Testis (tissue), 3 donors: Measurements from ENCODE around the gene ENTPD1. TPM values are rescaled to one million over a fixed set of nuclear protein-coding genes. Genes with fewer than 3 reads are reported as not detected.

Experiments used
- DNase-seq: peaks from one replicate; pipeline ENCODE4 v3.0.0-alpha.2; 2019
- H3K27ac ChIP-seq, 2 donors: fragments of 200-600 bp; sonication (generic); one replicate each; pipeline ENCODE4 v1.5.1; 2019
- H3K27me3 ChIP-seq: fragments of 200-600 bp; sonication (generic); one replicate; pipeline ENCODE4 v1.5.1; 2019
- H3K36me3 ChIP-seq: fragments of 200-600 bp; sonication (generic); one replicate; pipeline ENCODE4 v1.5.1; 2017; ENCODE audit warnings: low read depth; ENCODE audit errors: missing control alignments
- H3K4me1 ChIP-seq: fragments of 200-600 bp; sonication (generic); one replicate; pipeline ENCODE4 v1.5.1; 2019
- H3K4me3 ChIP-seq, 2 donors: fragments of 200-600 bp; sonication (generic); one replicate each; pipeline ENCODE4 v1.5.1; 2017 to 2019
- H3K9me3 ChIP-seq: fragments of 200-600 bp; sonication (generic); one replicate; pipeline ENCODE4 v1.5.1; 2017
- POLR2A ChIP-seq: fragments of 450-650 bp; IDR thresholded peaks from one replicate; pipeline ENCODE4 v1.6.1; 2017; ENCODE audit warnings: antibody characterized with exemption, mild to moderate bottlenecking, moderate library complexity
- WGBS, 2 donors: methylation state at CpG; one replicate each; pipeline ENCODE4 v1.1.5; 2018; 5-methylcytosine and 5-hydroxymethylcytosine counted together
- intact Hi-C: fragments of 100-400 bp; cut with DNase I; formaldehyde crosslinking; loops from one replicate; pipeline ENCODE4 v1.15.1; 2023; ENCODE audit warnings: low total_unique reads
- polyA plus RNA-seq: library from polyadenylated mRNA; stranded (reverse); fragments of 350-450 nt; fragmentation: Illumina TruSeq; extraction: RNeasy Lipid Tissue Mini Kit (QIAGEN cat#74804); gene quantifications from one replicate; pipeline ENCODE4 v1.2.3, GENCODE V29; 2014; ENCODE audit warnings: low read depth, low replicate concordance; ENCODE audit not compliant: insufficient read depth
- total RNA-seq, 2 donors: library from RNA; depleted of rRNA; stranded (reverse); fragments of >200 nt; gene quantifications; one replicate each; pipeline ENCODE4 v1.2.3, GENCODE V29; 2016
- TF ChIP-seq, protein P1 (sequence below), 3 experiments: fragments of 450-650 bp in 2 of 3; fragments of 200-600 bp in 1 of 3; sonication (generic) in 1 of 3; IDR thresholded peaks; one replicate each; pipeline ENCODE4 v1.5.1; 2016 to 2019; ENCODE audit warnings: antibody characterized with exemption in 3 of 3, mild to moderate bottlenecking in 2 of 3, moderate library complexity in 1 of 3

ENTPD1 gene
- total and polyA plus RNA-seq, 3 donors from 2014 or later, result 9.8 to 12.7 (median 11.3) TPM

DNA sequence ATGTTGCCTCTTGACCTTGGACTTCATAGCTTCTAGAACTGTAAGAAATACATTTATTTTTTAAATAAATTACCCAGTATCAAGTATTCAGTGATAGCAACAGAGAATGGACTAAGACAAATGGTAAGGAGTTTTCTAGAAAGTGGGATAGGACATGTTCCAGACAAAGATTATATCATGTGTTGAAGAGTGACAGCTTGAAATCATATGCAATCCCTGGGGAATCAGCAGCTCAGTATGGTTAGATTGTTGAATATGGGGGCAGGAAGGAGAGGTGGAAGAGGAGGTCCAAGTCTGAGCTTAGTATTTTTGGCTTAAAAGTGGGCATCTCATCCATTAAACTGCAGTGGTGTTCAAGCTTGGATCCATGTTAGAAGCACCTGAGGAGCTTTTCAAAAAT, 74.1 kb downstream of the ENTPD1 start:
- Histone ChIP-seq H3K4me3 (no peak overlapping the region), H3K4me1 (no peaks in the 10 kb centered on the region), H3K27me3 (no peaks in the 10 kb centered on the region), H3K9me3 (no peaks in the 10 kb centered on the region), H3K36me3 (no peaks in the 10 kb centered on the region), H3K27ac (no peak overlapping the region)
- DNase-seq, result no peak
- intact Hi-C loops, result no loop called here
- TF ChIP-seq, protein P1, sequence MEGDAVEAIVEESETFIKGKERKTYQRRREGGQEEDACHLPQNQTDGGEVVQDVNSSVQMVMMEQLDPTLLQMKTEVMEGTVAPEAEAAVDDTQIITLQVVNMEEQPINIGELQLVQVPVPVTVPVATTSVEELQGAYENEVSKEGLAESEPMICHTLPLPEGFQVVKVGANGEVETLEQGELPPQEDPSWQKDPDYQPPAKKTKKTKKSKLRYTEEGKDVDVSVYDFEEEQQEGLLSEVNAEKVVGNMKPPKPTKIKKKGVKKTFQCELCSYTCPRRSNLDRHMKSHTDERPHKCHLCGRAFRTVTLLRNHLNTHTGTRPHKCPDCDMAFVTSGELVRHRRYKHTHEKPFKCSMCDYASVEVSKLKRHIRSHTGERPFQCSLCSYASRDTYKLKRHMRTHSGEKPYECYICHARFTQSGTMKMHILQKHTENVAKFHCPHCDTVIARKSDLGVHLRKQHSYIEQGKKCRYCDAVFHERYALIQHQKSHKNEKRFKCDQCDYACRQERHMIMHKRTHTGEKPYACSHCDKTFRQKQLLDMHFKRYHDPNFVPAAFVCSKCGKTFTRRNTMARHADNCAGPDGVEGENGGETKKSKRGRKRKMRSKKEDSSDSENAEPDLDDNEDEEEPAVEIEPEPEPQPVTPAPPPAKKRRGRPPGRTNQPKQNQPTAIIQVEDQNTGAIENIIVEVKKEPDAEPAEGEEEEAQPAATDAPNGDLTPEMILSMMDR (IDR thresholded peaks at IDR 0.05), result no peak
- TF ChIP-seq POLR2A, result no peak

DNA sequence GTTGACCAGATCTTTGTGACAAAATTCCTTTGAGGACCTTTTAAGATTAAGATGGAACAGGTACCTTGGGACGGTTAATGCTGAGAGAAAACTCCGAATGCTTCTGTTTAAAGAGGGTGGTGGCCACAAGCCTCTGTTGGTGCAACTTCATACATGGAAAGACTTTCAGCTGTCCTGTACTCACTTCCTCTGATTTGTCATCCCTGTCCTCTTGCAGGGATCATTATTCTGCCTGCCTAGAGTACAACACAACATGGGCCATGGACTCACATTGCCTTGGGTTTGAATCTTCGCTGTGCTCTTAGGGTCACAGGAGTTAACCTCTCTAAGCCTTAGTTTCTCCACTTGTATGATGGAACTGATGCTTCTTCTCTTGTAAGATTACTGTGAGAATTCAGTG, 75.1 kb downstream of the ENTPD1 start:
- no peaks in the 10 kb centered on the region for H3K36me3 ChIP-seq
- no peak overlapping the region for H3K4me3 ChIP-seq
- H3K27ac ChIP-seq, result no peak overlapping the region
- intact Hi-C loops, result no loop called here
- TF ChIP-seq, protein P1 (IDR thresholded peaks at IDR 0.05), result no peak
- TF ChIP-seq POLR2A, result no peak
- no peak for DNase-seq
- no peaks in the 10 kb centered on the region for H3K4me1 ChIP-seq
- H3K9me3 ChIP-seq, result no peaks in the 10 kb centered on the region
- no peaks in the 10 kb centered on the region for H3K27me3 ChIP-seq
- 93 to 96% methylated on average over 3 of the region's 3 CpGs for WGBS, 2 donors

DNA sequence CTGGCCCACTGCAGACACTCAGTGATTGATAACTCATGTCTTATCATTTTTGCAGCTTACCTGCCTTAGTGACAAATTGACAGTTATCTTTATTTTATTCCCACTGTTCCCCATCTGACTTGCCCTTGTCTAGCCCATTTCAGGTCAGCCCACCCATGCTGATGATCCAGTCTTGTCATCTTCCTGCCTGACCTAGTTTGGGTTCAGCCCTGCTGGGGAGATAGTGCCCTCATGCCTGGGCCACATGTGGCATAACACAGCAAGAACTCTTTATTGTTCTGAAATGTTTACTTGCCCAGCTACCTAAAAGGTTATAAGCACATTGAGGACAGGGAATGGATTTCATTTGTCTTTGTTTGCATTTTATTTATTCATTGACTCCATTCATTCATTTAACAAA, 75.6 kb downstream of the ENTPD1 start:
- H3K4me3 ChIP-seq, result no peak overlapping the region
- H3K9me3 ChIP-seq, result no peaks in the 10 kb centered on the region
- no peaks in the 10 kb centered on the region for H3K27me3 ChIP-seq
- no peak for DNase-seq
- H3K36me3 ChIP-seq, result no peaks in the 10 kb centered on the region
- no peak overlapping the region for H3K27ac ChIP-seq
- intact Hi-C loops, result no loop called here
- no peak for TF ChIP-seq POLR2A
- TF ChIP-seq, protein P1 (IDR thresholded peaks at IDR 0.05), result no peak
- H3K4me1 ChIP-seq, result no peaks in the 10 kb centered on the region

DNA sequence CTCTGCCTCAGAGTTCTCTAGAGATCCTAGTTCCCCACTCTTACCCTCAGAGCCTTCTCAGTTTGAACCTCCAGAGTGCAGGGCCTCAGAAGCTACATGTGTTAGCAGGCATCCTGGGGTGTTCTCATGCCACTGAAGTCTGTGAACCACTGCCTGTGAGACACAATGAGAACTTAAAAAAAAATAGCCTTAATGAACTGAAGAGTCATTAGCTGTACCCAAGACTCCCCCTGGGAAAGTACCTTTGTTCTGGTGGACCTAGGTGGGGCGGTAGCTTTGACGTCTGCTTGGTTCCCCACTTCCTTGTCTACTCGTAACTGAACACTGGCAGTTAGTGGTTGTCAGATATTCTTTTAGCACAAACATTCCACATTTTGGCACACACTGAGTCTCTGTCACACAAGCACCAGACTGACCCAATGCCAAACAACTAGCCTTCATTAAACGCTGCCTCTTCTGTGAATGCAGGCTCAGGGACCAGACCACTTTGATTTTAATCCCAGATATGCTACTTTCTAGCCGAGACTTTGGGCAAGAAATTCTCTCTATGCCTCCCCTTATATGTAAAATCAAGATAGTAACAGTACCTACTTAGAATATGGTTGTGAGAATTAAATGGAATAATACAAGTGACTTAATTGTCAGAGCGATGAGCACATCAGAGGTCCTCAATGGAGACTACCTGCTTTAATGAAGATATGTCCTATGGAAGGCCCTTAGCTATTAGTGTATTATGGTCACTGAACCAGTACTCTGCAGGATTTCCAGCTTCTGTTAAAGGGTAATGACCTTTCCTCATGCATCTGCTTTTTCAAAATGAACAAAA, 76.5 kb downstream of the ENTPD1 start:
- no peaks in the 10 kb centered on the region for H3K27me3 ChIP-seq
- TF ChIP-seq POLR2A, result no peak
- TF ChIP-seq, protein P1 (IDR thresholded peaks at IDR 0.05), result no peak
- H3K4me3 ChIP-seq, result no peak overlapping the region
- no peaks in the 10 kb centered on the region for H3K4me1 ChIP-seq
- no peaks in the 10 kb centered on the region for H3K36me3 ChIP-seq
- H3K27ac ChIP-seq, result no peak overlapping the region
- no peaks in the 10 kb centered on the region for H3K9me3 ChIP-seq
- intact Hi-C loops, result no loop called here
- WGBS, 2 donors, result 75 to 89% methylated on average over 6 of the region's 6 CpGs
- DNase-seq, result no peak

DNA sequence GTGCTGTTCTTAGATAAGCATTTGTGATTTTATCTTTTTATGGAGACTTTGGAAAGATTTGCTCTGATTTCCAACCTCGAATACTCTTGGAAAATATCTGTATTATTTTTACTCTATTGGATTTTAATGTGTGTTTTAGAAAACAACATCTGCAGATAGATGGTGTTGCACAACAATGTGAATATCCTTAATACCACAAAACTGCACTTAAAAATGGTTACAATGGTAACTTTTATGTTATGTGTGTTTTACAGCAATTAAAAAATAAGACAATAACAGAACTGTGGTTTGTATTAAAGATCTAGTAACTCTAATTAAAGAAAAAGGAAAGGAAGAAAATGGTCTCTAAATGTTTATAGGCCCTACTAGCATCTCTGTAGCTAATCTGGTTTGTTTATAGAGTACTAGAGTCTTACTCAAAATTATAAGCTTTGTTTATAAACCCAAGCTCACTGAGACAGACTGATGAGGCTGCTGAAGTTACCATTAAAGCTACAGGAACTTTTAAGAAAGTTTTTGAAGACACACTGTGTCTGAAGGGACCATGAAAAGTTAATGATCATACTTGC, 77.2 kb downstream of the ENTPD1 start:
- Histone ChIP-seq H3K4me3 (no peak overlapping the region), H3K36me3 (no peaks in the 10 kb centered on the region), H3K4me1 (no peaks in the 10 kb centered on the region), H3K9me3 (no peaks in the 10 kb centered on the region), H3K27ac (no peak overlapping the region), H3K27me3 (no peaks in the 10 kb centered on the region)
- intact Hi-C loops, result no loop called here
- 54 to 57% methylated on average over 1 of the region's 1 CpG for WGBS, 2 donors
- TF ChIP-seq, protein P1 (IDR thresholded peaks at IDR 0.05), result no peak
- TF ChIP-seq POLR2A, result no peak
- no peak for DNase-seq
